Hematopoietic multipotent progenitor cell treated with erythropoietin and hydrocortisone succinate and interleukin-3 and kit ligand, for 4 days (in vitro differentiated cells): ENCODE measurements around the gene FCRL2.
"Not testable (repeated sequence)": the region's sequence is repeated elsewhere in the genome, so short reads cannot be mapped to it uniquely, and the experiment has no call there.

Experiments
- DNase-seq: peaks from one replicate; pipeline ENCODE4 v3.0.0-alpha.2; 2015

The FCRL2 gene

DNA sequence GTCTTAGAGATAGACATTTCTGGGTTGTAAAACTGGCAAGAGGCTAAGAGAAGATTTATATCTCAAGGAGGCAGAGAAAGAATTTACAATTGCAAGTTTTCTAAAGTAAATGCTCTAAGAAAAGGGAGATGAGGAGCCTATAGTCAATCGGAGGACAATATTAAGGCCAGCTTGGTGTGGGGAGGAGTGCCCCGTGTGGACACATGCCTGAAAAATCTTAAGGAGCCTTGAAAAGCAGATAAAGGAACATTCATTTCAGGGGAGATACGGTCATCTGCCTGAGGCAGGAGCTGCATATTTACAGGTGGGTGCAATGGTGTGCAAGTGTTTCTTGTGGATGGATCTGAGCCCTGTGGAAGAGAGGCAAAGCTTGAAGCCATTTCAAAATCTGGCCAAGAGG is 25.6 kb downstream of the FCRL2 start:
- peak; percentile 15 for DNase-seq

DNA sequence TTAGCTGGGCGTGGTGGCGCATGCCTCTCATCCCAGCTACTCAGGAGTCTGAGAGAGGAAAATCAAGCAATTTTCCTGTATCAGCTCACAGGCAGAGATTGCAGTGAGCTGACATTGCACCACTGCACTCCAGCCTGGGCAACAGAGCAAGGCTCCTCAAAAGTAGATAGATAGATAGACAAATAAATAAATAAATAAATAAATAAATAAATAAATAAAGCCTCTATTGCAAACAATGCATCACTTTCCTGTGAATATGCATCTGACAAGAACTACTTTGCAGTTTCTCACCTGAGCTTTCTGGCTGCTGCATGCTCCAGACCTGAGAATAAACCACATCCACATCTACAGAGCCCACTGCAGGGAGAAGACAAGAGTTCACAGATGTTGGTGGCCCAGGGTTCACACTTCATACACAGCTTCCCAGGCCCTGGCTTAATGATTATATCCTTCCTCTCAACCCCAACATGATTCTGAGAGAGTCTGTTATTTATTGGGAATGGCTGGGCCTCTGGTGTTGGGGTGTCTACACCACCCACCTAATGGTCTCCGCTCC is 28.6 kb downstream of the FCRL2 start:
- no peak for DNase-seq

DNA sequence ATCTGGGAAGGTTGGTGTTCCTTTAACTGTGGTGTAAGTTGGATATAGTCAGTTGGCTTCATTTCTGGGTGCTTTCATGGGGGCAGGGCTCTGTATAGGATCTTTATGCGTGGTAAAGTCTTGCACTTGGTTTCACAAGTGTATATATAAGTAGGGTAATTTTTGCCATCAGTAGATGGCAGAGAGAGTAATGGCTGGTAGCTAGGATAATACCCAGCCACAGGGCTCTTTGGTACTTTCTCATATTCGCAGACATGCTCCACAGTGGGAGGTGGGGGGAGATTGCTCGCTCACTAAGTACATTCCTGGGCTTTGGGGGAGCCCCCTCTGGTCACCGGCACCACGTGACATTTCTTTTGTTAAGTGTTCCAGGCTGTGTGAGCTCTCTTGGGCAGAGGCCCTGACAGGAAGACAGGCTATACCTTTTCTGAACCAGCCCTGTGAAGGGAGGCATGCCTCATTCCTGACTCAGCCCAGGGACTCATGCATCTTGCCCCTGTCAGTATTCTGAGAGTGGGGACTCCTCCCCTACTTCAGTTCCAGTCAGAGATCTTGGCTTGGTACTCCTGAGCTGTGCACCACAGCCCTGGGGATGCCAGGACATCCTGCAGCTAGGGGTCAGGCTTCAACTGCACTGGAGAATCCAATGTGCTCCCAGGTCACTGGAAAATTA is 37.6 kb downstream of the FCRL2 start:
- no peak for DNase-seq

DNA sequence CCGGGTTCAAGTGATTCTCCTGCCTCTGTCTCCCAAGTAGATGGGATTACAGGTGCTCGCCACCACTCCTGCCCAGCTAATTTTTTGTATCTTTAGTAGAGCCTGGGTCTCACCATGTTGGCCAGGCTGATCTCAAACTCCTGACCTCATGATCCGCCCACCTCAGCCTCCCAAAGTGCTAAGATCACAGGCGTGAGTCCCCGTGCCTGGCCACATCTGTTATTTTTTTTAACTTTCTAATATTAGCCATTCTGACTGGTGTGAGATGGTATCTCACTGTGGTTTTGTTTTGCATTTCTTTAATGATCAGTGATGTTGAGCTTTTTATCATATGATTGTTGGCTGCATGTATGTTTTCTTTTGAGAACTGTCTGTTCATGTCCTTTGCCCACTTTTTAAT is 40.9 kb downstream of the FCRL2 start:
- DNase-seq: not testable (repeated sequence)

DNA sequence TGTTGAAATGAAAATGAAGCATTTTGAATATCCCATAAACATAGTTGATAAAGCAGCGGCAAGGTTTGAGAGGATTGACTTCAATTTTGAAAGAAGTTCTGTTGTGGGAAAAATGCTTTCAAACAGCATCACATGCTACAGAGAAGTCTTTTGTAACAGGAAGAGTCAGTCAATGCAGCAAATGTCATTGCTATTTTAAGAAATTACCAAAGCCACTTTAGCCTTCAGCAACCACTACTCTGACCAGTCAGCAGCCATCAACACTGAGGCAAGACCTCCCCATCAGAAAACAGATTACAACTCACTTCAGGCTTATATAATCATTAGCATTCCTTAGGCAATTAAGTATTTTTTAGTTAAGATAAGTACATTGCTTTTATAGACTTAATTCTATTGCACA is 42.6 kb downstream of the FCRL2 start:
- peak; percentile 12 for DNase-seq

DNA sequence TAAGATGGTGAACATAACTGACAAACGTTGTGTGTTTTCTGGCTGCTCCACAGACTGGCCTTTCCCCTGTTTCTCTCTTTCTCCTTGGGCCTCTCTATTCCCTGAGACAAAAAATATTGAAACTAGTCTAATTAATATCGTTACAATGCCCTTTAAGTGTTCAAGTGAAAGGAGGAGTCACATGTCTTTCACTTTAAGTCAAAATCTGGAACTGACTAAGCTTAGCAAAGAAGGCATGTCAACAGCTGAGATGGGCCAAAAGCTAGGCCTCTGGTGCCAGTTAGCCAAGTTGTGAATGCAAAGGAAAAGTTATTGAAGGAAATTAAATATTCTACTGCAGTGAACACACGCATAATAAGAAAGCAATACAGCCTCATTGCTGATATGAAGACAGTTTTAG is 44.2 kb downstream of the FCRL2 start:
- no peak for DNase-seq

DNA sequence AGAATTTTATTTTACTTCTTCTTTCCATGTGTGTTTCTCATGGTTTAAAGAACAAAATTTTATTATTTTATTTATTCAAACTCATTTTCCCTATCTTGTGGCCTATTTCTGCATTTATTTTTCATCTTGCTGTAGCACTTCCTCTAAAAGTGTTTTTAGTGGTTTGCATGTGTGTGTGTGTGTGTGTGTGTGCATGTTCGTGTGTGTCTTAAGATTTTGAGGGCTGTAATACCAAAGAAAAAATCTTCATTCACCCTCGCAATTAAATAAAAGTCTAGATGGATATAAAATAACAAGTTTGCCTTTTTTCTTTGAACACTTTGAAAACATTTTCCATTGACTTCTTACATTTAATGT is 51.7 kb downstream of the FCRL2 start:
- DNase-seq: peak; percentile 70

DNA sequence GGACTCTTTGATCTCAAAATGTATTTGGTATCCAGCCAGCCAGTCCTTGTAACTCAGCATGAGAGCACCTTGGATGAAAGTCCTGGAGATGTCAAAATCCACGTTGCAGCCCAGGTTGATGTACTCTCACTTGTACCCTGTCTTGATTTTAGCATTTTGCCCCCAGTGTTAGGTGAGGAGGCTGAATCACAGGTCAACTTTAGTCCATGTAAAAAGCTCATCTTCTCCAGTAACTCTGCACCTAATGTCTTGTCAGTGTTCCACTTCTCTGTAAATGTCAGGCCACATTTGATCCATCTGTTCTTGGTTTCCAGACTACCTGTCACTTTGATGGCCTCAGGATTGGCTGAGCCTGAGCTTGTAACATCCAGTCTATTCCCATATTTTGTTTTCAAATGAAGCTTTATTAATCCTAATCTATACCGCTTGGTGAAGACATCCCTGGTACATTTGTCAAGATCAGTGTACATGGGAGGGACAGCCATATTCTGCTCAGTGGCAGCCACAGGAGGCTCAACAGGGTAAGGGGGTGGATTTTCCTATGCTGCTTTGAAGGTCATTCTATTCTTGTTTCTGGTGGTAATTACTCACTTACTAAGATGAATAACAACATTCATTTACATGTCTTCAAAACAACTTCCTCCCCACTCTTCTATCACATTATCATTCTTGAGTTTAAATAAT is 52.3 kb downstream of the FCRL2 start:
- no peak for DNase-seq

DNA sequence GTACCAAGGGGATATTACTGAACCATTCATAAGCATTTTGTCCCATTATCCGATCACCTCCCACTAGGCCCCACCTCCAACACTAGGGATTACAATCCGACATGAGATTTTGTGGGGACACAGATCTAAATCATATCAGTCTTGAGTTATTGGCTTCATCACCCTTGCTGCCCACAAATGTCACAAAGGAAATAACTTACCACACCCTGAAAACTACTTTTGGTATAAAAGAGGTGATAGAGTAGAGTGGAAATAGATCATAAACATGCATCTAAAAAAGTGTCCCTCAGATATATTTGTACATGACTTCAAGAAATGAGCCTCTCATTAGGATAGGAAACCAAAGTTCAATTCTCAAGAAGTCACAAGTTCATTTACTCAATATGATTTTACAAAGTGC is 53.8 kb downstream of the FCRL2 start:
- no peak for DNase-seq

DNA sequence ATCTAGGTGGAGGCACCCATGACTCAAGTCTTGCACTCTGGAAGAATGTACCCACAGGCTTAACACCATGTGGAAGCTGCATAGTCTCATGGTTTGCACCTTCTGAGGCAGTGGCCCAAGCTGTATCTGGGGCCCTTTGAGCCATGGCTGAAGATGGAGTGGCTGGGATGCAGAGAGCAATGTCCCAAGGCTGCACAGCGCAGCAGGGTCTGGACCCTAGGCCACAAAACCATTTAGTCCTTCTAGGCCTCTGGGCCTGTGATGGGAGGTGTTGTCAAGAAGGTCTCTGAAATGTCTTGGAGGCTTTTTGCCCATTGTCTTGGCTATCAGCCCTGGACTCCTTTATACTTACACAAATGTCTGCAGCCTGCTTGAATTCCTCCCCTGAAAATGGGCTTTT is 54.9 kb downstream of the FCRL2 start:
- no peak for DNase-seq

DNA sequence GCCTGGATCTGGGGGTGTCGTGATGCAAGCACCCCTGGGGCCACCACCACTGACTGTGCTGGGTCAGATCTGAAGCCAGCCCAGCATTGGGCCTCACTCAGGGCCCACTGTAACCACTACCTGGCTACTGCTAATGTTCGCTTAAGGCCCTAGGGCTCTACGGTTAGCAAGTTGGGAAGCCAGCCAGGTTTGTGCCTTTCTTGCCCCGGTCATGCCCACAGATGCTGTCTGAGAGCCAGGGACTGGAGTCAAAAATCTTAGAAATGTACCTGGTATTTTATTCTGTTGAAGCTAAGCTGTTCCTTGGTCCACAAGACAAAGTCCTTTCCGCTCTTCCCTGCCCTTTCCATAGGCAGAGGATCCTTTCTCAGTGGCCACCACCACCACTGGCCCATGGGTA is 61.2 kb downstream of the FCRL2 start:
- no peak for DNase-seq

DNA sequence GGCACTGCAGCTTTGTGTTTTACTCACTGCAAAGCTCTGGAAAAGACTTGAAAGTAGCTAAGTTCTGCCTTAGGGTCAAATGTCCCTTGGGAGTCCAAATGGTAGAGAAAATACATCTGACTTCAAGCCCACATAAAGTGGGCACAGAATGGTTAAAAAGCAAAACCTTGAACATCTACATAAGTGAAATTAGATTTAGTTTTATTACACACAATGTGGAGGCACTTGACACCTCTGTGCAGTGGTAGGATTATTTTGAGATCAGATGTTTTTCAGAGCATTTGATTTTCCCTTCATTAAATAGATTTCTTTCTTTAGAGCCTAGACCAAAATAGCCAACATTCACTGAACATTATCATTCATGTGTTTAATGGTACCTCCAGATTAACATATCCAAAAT is 65.1 kb downstream of the FCRL2 start:
- no peak for DNase-seq

DNA sequence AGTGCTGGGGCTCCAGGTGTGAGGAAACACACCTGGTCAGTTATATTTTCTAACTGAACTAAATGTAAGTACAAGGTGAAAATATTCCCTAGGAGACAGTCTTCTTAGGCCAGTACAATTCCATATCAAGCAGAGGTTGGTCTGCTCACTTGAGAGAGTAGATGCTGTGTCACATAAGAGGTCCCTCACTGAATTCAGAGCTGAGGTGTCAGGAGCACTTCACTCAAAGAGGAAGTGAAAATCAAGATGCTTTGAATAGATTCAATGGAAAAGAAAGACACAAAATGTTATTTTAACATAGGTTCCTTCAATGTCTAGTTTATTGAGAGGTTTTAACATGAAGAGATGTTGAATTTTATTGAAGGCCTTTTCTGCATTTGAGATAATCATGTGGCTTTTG is 72.1 kb downstream of the FCRL2 start:
- DNase-seq: no peak

DNA sequence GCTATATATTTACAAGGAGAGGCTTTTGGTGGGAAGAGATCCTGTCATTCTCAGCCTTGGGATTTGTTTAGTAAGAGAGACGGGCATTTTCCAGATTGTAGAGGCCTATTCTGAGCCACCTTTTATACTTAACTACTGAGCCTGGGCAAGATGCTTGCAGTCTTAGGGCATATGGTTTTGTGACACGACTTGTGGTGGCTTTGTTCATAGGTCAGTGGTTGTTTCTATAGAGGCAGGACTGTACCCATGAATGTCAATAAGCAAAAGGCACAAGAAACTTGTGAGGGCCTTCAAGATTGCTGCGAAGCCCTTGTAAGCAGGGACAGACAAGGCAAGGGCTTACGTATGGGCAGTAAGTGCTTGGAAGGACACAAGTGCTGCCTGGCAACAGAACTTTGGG is 73.0 kb downstream of the FCRL2 start:
- DNase-seq: no peak

DNA sequence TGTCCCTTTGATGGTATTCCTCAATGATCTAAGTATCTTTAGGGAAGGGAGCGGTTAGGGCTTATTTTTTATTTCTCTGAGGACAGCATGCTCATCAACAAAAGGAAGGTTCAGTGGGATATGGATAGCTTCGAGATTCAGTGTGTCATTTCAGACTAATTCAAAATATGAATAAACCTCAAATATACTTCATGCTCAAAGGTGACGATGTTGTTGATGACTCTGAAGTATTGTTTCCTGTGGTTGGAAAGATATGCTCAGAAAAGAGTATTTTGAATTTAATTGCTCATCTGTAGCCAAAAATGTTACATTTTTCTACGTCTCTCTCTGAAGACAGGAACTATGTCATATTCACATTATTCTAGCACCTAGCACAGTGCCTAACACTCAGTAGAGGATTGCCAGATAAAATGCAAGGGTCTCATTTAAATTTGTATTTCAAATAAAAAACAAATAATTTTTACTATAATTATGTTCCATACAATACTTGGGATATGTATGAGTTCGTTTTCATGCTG is 74.6 kb downstream of the FCRL2 start:
- no peak for DNase-seq

DNA sequence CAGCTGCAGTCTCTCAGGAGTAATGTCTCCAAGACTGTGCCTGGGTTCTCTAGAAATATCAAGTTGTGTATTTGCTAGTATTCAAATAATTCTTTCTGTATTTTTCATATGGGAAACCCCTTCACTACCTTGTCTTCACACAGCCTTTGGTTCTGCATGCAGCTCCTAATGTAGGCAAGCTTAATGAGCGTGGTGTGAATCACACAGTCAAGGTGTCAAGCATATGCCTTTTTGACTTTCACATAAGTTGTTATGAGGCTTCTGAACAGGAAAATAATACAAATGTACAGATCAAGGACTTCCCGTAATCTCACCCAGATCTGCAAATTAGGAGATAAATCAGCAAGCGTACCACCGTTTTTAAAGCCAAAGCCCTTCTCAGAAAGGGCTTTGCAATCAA is 76.2 kb downstream of the FCRL2 start, which contains the start of gene FCRL3:
Gene FCRL3, minus strand, starts transcription at position 38 of the 400 bp plus-strand sequence. CDS start 280 bp downstream, outside the sequence.
- DNase-seq: no peak

DNA sequence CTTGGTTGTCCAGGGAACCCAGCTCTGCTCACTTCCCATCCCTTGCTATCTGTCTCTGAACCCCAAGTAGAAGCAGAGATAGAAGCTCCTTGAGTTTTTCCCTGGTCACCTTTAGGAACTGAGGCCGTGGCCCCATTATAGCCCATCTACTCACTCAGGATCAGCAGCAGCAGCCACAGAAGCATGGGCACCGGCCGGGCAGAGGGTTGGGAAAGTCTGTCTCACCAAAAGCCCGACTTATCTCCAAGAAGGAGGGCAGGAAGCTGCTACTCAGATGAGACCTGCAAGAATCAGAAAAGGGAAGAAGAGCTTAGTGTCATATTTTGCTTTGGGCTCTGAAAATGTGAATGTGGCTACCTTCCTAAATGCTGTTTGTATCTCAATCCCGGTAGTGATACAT is 76.6 kb downstream of the FCRL2 start:
- no peak for DNase-seq

DNA sequence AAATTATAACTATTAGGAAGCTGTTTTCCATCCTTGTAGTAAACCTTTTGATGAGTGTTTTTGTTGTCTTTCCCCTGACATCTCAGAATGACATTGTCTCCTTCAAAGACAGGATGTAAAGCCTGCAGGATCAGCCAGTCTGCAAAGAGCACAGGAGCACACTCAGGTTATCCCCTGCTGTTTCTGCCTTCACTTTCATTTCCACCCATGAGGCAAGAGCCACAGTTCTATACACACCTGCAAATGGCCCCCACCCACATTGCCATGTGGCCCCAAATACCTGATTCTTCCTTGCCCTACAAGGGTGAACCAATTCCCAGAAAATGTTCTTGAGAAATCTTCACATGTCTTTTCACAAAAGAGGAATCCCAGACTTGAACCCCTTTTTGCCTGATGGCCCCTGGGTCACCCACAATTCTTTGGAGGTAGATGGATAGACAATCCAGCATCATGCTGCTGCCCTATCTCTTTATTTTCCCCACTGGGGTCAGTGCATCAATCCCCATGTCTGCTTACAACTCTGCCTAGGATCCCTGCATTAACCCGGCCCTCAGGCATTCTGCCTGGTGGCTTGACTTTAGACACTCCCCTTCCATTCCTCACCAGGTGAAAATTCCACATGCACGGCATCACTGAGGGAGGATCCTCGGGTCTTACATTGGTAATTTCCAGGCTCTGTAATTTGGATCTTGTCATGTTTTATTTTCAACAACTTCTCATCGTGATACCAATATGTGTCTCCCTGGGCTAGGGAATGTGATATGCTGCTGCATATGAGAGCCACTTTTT is 79.0 kb downstream of the FCRL2 start:
- DNase-seq: no peak

DNA sequence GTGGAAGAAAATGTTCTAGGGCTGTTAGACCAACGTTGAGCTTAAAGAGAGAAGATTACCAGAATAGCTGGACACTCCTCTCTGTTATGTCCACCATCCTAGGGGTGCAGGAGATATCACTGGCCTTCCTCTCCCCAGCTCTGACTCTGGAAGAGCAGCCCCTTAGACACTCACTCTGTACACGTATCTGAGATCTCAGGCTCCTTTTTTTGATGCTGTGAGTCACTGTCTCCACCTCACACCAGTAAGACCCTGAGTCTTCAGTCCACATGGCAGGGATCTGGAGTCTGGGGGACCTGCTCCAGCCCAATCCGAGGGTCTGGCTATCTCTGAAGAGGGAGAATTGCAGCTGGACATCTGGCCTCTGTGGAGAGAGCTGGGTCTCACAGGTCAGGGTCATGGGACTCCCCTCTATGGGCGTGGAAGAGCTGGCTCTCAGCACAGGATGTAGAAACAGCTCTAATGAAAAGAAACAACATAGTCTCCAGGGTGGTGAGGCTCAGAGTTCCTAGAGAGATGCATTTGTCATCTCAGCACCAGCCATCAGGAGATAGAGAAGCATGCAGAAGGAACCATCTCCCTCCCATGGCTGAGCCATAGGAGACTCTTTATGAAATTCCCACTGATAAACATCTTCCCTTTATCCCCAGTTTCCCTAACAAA is 79.8 kb downstream of the FCRL2 start:
- no peak for DNase-seq
